Measurements from ENCODE around the gene ZNF609.

- no peak for TF ChIP-seq EP300 (IDR thresholded peaks at IDR 0.05; ENCODE audit: borderline replicate concordance in 1 of 2, control insufficient read depth in 1 of 2, low read depth in 2 of 2, low read length in 2 of 2)
- TF ChIP-seq SRF (IDR thresholded peaks at IDR 0.05; ENCODE audit: low read depth in 2 of 2, low read length in 2 of 2): no peak
- TF ChIP-seq RBBP5 (conservative IDR thresholded peaks at IDR 0.05): no peak
- TF ChIP-seq, protein P1, sequence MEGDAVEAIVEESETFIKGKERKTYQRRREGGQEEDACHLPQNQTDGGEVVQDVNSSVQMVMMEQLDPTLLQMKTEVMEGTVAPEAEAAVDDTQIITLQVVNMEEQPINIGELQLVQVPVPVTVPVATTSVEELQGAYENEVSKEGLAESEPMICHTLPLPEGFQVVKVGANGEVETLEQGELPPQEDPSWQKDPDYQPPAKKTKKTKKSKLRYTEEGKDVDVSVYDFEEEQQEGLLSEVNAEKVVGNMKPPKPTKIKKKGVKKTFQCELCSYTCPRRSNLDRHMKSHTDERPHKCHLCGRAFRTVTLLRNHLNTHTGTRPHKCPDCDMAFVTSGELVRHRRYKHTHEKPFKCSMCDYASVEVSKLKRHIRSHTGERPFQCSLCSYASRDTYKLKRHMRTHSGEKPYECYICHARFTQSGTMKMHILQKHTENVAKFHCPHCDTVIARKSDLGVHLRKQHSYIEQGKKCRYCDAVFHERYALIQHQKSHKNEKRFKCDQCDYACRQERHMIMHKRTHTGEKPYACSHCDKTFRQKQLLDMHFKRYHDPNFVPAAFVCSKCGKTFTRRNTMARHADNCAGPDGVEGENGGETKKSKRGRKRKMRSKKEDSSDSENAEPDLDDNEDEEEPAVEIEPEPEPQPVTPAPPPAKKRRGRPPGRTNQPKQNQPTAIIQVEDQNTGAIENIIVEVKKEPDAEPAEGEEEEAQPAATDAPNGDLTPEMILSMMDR (IDR thresholded peaks at IDR 0.05 in 2 of 3, conservative IDR thresholded peaks at IDR 0.05 in 1 of 3; ENCODE audit: control insufficient read depth in 2 of 3, extremely low read depth in 1 of 3, insufficient read depth in 1 of 3, low read depth in 3 of 3, low read length in 3 of 3): no peak
- no peak for TF ChIP-seq TBL1XR1 (IDR thresholded peaks at IDR 0.05; ENCODE audit: low read depth, low read length)
These were observed 170.2 kb downstream of the ZNF609 start for GRCh38 chr15:64630396-64631107.
